ENCODE results near the gene SPON1.

DNA sequence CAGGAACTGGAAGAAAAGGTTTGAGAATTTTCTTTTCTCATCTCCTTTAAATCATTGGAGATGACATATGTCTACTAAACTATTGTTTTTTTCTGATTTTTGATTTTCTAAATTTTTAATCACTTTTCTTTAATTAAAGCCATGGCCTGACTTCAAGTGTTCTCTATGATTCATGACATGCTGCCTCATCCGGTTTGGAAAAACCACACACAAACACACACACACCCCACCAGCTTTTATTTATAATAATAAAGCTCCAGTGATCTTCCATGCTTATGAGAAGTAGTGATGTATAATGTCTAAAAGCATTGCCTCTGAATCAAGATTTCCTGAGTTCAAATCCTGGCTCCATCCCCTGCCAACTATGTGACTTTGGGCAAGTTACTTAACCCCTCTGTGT lies 179.2 kb downstream of the SPON1 start:
- TF ChIP-seq CTCF (IDR thresholded peaks at IDR 0.05) (no peak), ZFX (IDR thresholded peaks at IDR 0.05; ENCODE audit: borderline replicate concordance) (no peak)
